Activated CD8-positive, alpha-beta memory T cell treated with anti-CD3 and anti-CD28 coated beads for 48 hours (primary cell): Measurements from ENCODE around the gene MGMT.

Source experiments
- DNase-seq, 3 experiments: peaks; one replicate each; pipeline ENCODE4 v3.0.0-alpha.2; 2020; ENCODE audit warnings: low read depth in 2 of 3, low spot score in 2 of 3

Gene MGMT

GRCh38 chr10:129450391-129450790 is 16.6 kb upstream of the MGMT start:
- DNase-seq: no peak

- DNase-seq: no peak
These were observed 11.4 kb upstream of the MGMT start for GRCh38 chr10:129455625-129456024.

- DNase-seq: no peak
These were observed 7.1 kb upstream of the MGMT start for GRCh38 chr10:129459762-129460539.

- DNase-seq: no peak
These were observed 4.7 kb upstream of the MGMT start for GRCh38 chr10:129462257-129462795.

DNA sequence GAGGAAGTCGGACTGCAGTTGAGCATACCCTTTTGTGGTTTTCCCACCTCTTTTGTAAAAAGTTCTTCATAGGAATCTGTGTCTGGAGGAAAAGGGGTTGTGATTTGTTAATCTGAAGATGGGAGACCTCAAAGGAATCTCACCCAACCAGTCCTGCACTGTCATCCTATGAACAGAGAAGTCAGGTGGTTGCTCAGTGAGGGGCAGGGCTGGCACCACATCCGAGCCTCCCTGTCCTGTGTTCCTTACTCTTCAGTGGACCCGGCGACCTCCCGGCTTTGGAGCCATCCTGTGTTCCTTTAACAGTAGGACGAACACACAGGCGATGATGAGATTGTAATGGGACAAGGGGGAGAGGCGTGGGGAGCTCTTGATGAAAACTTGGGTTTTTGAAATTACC is 2.8 kb upstream of the MGMT start:
- DNase-seq: no peak

DNA sequence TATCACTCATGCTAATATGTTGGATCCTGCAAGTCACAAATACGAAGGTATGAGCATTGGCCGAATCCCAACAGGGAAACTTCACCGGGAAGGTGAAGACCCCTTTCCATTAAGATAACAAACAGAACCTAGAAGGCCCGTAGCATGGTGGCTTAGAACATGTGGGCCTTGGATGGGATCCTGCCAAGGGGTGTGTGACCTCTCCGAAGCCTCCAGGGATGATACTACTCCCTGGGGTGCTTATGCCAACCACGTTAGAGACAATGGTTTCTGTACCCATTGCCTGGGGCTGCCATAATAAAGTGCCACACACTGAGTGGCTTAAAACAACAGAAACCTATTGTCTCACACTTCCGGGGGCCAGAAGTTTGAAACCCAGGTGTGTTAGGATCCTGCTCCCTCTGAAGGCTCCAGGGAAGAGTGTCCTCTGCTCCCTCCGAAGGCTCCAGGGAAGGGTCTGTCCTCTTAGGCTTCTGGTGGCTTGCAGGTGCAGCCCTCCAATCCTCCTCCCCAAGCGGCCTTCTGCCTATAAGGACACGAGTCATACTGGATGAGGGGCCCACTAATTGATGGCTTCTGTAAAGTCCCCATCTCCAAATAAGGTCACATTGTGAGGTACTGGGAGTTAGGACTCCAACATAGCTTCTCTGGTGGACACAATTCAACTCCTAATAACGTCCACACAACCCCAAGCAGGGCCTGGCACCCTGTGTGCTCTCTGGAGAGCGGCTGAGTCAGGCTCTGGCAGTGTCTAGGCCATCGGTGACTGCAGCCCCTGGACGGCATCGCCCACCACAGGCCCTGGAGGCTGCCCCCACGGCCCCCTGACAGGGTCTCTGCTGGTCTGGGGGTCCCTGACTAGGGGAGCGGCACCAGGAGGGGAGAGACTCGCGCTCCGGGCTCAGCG is 992 bp upstream of the MGMT start:
- DNase-seq: no peak

- DNase-seq: no peak
These were observed 471 bp downstream of the MGMT start for GRCh38 chr10:129467359-129468064.

- no peak for DNase-seq
These were observed 1.1 kb downstream of the MGMT start for GRCh38 chr10:129468187-129468586.

DNA sequence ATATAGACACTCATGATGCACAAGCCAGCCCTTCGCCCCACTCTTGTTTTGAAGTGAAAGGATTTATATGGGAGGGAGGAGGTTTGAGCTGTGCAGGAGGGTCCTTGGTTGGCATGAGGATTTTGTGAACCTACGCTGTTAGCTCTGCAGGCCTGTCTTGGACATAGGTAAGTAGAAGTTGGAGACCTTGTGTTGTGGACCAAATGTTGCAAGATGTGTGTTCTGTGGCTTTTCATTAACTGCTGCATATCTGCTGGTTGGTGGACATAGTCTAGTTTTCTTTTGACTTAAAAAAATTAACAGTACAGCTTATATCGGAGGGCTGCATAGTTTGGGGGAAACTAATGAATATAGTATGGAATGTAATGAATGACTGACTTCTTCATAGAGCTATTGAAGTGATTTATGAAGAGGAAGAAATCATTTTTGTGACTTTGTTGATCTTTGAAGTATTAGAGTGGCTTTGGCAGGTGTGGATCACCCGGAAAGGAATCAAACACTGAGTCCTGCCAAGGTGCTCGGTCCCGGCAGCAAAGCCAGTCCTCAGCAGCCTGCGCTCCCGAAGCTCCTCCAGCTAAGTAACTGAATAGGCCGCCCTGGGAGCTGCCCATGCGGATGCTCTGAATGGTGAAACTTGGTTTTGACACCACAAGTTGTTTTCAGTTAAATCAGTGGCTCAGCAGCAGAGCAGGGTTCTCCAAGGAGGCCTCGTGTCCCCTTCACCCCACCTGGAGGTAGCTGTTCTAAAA is 3.2 kb downstream of the MGMT start:
- DNase-seq: no peak

DNA sequence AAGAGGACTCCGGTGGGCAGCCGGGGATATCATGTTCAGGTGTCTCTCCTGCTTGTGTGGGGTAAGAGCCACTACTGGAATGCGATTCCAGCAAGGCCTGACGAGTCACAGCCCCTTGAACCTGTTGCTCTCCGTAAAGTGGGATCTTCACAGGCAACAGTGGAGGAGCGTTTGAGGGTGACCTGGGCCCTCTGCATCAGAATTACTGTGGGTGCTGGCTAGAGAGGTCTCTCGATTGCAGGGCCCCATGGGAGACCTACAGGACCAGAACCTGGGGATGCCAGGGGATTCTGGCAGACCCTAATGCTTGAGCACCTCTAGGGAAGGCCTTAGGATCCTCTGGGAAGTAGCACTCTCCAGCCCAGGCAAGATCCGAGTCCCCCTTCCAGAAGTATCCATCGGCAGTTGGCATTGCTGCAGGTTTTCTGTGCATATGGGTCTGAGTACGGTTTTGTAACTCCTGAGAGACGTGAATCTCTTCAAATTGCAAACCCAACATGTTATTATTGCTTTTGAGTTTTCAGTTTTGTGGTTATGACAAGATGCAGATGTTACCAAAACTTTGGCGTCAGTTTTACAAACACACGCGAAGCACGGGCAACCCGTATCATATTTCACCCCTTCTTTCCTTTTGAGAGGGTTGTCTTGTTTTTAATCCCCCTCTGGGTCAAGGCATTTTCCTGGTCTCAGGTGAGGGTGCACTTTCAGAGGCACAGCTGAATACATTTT is 4.6 kb downstream of the MGMT start:
- DNase-seq: no peak

- DNase-seq: no peak
These were observed 5.9 kb downstream of the MGMT start for GRCh38 chr10:129472696-129473555.

DNA sequence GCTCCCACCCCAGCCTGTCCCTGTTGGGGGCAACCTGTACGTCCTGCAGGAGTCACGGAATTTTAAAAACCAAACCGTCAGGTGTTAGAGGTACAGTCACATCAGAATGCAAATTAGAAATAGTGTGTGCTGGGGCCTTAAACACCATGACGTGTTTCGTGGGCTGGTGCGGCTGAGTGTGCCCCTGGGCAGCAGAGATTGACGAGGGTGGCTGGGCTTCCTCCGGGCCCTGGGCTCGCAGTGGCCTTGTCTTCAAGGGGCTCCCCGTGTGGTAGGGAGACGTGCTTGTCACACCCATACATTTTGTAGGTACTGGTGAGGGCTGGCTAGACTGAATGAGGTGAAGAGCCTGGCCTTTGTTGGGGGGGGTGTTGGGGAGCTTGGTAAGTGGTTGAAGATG is 7.6 kb downstream of the MGMT start:
- DNase-seq: no peak

DNA sequence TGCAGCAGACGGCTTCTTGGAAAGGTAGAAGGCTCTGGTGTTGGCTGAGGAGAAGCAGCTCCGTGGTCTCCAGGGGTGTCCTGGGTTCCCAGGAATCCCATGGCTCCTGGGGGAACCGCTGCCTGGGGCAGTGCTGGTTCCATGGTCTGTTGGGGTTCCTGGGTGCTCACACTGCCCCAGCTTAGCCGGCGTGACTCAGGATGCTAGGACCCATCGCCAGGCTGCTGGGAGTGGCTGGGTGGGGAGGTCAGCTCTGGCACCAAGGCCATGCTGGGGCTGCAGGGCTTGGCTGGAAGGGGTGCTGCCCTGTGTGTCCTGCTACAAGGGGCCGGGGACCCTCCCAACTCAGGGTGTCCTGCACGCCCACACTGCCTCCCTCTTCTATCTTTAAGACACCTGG is 9.4 kb downstream of the MGMT start:
- no peak for DNase-seq

DNA sequence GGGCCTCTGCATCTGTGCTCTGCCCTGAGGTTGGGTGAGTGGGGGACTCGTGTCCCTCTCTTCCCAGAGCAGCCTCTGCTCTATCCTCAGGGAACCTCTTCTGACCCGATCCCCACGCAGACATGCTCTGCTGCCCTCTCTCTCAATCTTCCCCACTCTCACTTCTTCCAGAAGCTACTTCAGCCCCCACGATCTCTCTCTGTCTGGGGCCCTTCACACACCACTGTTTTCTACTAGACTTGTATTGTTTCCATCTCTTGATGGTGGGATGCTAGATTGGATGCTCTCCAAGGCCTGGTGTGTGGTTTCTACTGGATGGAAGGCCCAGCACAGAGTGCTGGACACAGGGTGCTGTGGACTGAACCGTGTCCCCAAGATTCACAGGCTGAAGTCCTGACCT is 10.0 kb downstream of the MGMT start:
- DNase-seq: no peak

DNA sequence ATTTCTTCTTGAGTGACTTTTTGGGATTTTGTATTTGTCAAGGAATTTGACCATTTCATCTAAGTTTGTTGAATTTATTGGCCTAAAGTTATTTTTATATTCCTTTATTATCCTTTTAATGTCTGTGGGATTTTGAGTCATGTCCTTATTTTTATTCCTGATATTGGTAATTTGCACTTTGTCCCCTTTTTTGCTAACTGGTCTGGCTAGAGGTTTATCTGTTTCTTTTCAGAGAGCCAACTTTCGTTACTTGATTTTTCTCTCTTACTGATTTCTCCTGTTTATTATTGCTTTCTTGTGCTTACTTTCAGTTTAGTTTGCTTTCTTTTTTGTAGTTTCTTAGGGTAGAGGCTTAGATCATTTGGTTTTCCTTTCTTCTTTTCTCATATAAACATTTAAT is 14.6 kb downstream of the MGMT start:
- no peak for DNase-seq

DNA sequence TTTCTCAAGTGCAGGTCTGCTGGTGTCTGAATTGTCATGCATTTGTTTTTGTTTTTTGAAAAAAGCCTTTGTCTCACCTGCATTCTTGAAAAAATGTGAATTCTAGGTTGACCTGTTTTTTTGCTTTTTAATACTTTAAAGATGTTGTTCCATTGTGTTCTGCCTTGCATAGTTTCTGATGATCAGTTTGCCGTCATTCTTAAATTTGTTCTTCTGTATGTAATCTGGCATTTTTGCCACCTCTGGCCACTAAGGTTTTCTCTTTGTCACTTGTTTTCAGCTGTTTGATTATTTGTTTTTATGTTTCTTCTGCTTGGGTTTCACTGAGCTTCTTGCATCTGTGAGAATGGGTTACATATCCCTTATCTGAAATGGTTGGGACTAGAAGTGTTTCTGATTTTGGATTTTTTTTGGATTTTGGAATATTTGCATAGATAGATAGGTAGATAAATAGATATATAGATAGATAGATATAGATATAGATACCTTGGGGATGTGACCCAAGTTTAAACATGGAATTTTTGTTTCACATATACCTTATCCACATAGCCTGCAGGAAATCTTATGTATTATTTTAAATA is 16.5 kb downstream of the MGMT start:
- DNase-seq: no peak

GRCh38 chr10:129486805-129487204 is 19.8 kb downstream of the MGMT start:
- DNase-seq: no peak

GRCh38 chr10:129491123-129491734 is 24.2 kb downstream of the MGMT start:
- no peak for DNase-seq
